ENCODE results near the gene RPS23. TPM values are rescaled to one million over a fixed set of nuclear protein-coding genes. Genes with fewer than 3 reads are reported as not detected.

RPS23 gene
- total and polyA plus RNA-seq, 2 of the 8 experiments (the other 6 are each of a cell fraction or from before 2014, with no cell fraction given): 2,559 to 4,867 TPM

- Histone ChIP-seq H2AFZ (ENCODE audit: low read length) (no peak overlapping the region), H3K14ac (ENCODE audit: insufficient read length) (no peak overlapping the region), H3K79me1 (ENCODE audit: low read depth, low read length) (no peaks in the 10 kb centered on the region), H2BK120ac (replicated peaks; ENCODE audit: low read depth, low read length) (no peak overlapping the region), H3K23ac (ENCODE audit: insufficient read length) (no peak overlapping the region), H3K4ac (replicated peaks; ENCODE audit: insufficient read length, low read depth, low read length) (no peak overlapping the region), H2BK5ac (ENCODE audit: low read depth, low read length) (no peak overlapping the region), H3K79me2 (ENCODE audit: control insufficient read depth in 1 of 2, insufficient read depth in 2 of 2, low read length in 2 of 2) (no peaks in the 10 kb centered on the region; a peak in 1 of 4 replicates), H3K18ac (ENCODE audit: extremely low read depth, low read length) (no peak overlapping the region), H3K56ac (replicated peaks; ENCODE audit: insufficient read length, low read depth, low read length) (no peak overlapping the region), H3K9ac (replicated peaks in 1 of 4; ENCODE audit: extremely low read depth in 1 of 4, low read depth in 3 of 4, low read length in 3 of 4) (no peak overlapping the region), H2BK15ac (ENCODE audit: low read length) (no peak overlapping the region), H3K4me3 (ENCODE audit: extremely low read depth in 1 of 4, insufficient read depth in 2 of 4, low read depth in 3 of 4, low read length in 4 of 4) (no peak overlapping the region), H2BK12ac (ENCODE audit: low read depth, low read length) (no peak overlapping the region), H3K27ac (ENCODE audit: low read depth, low read length) (no peak overlapping the region), H3K9me3 (ENCODE audit: insufficient read depth in 2 of 2, low read depth in 1 of 2, low read length in 1 of 2) (no peaks in the 10 kb centered on the region), H2AK5ac (ENCODE audit: low read depth, low read length) (no peak overlapping the region), H3K4me2 (ENCODE audit: insufficient read depth in 1 of 2, low read depth in 2 of 2, low read length in 2 of 2) (no peak overlapping the region), H4K20me1 (replicated peaks in 1 of 2; ENCODE audit: control insufficient read depth in 1 of 2, insufficient read depth in 2 of 2, low read length in 2 of 2) (no peaks in the 10 kb centered on the region), H3K23me2 (ENCODE audit: low read depth, low read length) (no peaks in the 10 kb centered on the region), H3K27me3 (replicated peaks in 1 of 4; ENCODE audit: control insufficient read depth in 3 of 4, extremely low read depth in 1 of 4, insufficient read depth in 3 of 4, low read length in 3 of 4) (no peaks in the 10 kb centered on the region), H2BK20ac (ENCODE audit: low read length) (no peak overlapping the region), H4K8ac (ENCODE audit: extremely low read depth, insufficient read depth, low read length) (no peak overlapping the region), H4K91ac (replicated peaks; ENCODE audit: insufficient read length, low read length) (no peak overlapping the region), H4K5ac (ENCODE audit: insufficient read length, low read depth, low read length) (no peak overlapping the region), H3K36me3 (ENCODE audit: control insufficient read depth in 2 of 4, insufficient read depth in 4 of 4, low read length in 3 of 4) (no peaks in the 10 kb centered on the region), H3K4me1 (replicated peaks in 1 of 4; ENCODE audit: control insufficient read depth in 3 of 4, insufficient read depth in 4 of 4, low read length in 3 of 4) (peaks cover 0 to 9% (median 3%) of the 10 kb centered on the region in 4 experiments)
- POLR2A ChIA-PET (ENCODE audit: partially characterized antibody): no interaction called here
- CTCF ChIA-PET (ENCODE audit: partially characterized antibody): no interaction called here
- FAIRE-seq: peak; percentile 62
- no peak for DNase-seq (ENCODE audit: low read depth in 1 of 2, low spot score in 2 of 2)
- TF ChIP-seq CTBP2 (IDR thresholded peaks at IDR 0.05; ENCODE audit: borderline replicate concordance, insufficient read depth, insufficient read length, low read length) (no peak), TEAD4 (IDR thresholded peaks at IDR 0.05; ENCODE audit: low read depth, low read length) (no peak), HDAC6 (IDR thresholded peaks at IDR 0.05; ENCODE audit: low read depth, low read length) (no peak), KDM1A (IDR thresholded peaks at IDR 0.05; ENCODE audit: borderline replicate concordance, low read length) (peak; percentile 66), SUZ12 (IDR thresholded peaks at IDR 0.05; ENCODE audit: low read length) (no peak)
These were observed 25.4 kb downstream of the RPS23 start for GRCh38 chr5:82252744-82253143.
